HG03196 (cell line): ENCODE data around the gene LINC00305.

Experiments used
- ATAC-seq: cut with Tn5 transposase; IDR thresholded peaks from one replicate; pipeline ENCODE4 v1.9.1; 2021; ENCODE audit not compliant: unreplicated experiment

The LINC00305 gene

GRCh38 chr18:64037812-64038414, 111.0 kb downstream of the LINC00305 start:
- no peak for ATAC-seq

GRCh38 chr18:64032312-64032711, 116.6 kb downstream of the LINC00305 start:
- no peak for ATAC-seq

- no peak for ATAC-seq
These were observed 117.5 kb downstream of the LINC00305 start for GRCh38 chr18:64031411-64031810.
